NCI-H128 (cell line): Measurements from ENCODE around the gene ATP6V1F.
A peak's percentile ranks its signal among the peaks of the same experiment; 100 is the strongest.

Experiments
- DNase-seq: peaks from one replicate; lab custom pipeline; 2025; ENCODE audit not compliant: unreplicated experiment; lab: John Stamatoyannopoulos, UW

The ATP6V1F gene

DNA sequence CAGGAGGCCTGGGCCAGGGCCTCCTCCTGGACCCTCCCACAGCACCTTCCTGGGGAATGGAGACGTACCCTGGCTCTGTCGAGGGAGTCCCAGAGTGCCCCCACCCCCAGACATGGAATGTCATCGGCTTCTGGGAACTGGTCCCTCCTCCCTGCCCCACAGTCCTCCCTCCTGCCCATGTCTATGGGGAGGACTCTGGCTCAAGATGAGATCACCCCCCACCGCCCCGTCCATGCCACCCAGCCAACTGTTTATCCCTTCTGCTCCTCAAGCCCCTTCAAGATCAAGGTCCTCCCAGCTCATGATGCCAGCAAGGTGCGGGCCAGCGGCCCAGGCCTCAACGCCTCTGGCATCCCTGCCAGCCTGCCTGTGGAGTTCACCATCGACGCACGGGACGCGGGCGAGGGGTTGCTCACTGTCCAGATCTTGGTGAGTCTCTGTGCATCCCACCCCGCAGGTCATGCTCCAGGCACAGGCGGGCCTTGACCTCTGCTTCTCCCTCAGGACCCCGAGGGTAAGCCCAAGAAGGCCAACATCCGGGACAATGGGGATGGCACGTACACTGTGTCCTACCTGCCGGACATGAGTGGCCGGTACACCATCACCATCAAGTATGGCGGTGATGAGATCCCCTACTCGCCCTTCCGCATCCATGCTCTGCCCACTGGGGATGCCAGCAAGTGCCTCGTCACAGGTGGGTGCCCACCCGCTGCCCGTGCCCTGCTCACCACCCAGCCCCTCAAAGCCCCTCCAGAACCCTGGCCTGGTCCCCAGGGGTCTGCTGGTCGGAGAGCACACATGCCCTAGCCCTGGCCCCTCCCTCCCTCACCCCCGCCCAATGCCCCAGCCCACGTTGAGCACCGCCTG, 14.1 kb upstream of the ATP6V1F start:
- no peak for DNase-seq

DNA sequence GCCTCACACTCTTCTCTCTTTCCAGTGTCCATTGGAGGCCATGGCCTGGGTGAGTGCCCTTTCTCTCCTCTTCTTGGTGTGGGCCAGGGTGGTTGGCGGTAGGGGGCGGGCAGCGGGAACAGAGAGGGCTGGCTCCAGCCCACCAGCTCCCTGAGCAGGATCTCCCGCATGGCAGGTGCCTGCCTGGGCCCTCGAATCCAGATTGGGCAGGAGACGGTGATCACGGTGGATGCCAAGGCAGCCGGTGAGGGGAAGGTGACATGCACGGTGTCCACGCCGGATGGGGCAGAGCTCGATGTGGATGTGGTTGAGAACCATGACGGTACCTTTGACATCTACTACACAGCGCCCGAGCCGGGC, 13.5 kb upstream of the ATP6V1F start:
- DNase-seq, result no peak

DNA sequence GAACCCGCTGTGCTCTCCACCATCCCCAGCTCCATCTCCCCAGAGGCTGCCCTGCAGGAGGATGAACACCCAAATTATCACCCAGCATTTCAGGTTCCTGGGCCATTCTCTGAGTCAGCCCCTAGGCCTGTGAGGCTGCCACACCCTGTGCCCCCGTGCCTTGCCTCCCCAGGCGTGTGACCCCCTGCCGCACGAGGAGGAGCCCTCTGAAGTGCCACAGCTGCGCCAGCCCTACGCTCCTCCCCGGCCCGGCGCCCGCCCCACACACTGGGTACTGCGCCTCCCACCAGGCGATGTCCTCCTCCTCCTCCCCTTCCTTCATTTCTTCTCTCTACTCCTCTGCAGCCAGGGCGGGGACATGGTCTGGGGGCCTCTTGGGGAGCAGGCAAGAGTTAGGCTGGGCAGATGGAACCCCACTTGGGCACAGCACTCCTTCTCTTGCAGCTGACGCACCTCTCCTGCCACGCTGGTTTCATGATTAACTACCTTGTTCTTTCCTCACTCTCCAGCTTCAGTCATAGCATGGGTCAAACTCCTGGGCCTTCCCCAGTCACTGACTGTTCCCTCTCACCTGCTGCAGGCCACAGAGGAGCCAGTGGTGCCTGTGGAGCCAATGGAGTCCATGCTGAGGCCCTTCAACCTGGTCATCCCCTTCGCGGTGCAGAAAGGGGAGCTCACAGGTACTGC, 12.7 kb upstream of the ATP6V1F start:
- DNase-seq, result no peak

DNA sequence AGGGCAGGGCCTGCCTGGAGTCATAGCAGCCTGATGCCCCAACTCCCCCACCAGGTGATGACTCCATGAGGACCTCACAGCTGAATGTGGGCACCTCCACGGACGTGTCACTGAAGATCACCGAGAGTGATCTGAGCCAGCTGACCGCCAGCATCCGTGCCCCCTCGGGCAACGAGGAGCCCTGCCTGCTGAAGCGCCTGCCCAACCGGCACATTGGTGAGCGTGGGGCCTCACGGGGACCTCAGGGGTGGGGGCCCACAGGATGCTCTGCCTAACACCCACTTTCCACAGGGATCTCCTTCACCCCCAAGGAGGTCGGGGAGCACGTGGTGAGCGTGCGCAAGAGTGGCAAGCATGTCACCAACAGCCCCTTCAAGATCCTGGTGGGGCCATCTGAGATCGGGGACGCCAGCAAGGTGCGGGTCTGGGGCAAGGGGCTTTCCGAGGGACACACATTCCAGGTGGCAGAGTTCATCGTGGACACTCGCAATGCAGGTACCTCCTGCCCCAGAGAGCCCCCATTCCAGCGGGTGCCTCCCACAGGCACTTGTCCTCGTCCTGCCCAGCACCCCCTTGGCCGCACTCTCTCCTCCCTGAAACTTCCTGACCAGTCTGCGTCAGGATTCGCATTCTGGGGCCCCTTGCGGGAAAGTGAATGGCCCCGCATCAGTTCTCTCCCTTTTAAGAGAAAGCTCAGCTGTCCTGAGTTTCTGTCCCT, 10.0 kb upstream of the ATP6V1F start:
- no peak for DNase-seq

DNA sequence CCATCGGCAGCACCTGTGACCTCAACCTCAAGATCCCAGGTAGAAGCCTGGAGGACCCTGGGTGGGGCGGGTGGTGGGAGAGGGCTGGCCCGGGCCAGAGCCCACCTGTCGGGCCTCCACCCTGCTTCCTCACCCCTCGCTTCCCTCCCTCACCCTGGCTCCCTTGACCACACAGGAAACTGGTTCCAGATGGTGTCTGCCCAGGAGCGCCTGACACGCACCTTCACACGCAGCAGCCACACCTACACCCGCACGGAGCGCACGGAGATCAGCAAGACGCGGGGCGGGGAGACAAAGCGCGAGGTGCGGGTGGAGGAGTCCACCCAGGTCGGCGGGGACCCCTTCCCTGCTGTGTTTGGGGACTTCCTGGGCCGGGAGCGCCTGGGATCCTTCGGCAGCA, 8.9 kb upstream of the ATP6V1F start:
- DNase-seq, result no peak

DNA sequence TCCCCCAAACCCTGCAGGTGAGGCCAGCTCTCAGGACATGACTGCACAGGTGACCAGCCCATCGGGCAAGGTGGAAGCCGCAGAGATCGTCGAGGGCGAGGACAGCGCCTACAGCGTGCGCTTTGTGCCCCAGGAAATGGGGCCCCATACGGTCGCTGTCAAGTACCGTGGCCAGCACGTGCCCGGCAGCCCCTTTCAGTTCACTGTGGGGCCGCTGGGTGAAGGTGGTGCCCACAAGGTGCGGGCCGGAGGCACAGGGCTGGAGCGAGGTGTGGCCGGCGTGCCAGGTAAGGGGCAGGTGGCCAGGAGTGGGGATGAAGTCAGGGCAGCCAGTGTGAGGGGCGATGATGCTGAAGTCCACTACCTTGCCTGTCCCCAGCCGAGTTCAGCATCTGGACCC, 8.3 kb upstream of the ATP6V1F start:
- DNase-seq, result no peak

DNA sequence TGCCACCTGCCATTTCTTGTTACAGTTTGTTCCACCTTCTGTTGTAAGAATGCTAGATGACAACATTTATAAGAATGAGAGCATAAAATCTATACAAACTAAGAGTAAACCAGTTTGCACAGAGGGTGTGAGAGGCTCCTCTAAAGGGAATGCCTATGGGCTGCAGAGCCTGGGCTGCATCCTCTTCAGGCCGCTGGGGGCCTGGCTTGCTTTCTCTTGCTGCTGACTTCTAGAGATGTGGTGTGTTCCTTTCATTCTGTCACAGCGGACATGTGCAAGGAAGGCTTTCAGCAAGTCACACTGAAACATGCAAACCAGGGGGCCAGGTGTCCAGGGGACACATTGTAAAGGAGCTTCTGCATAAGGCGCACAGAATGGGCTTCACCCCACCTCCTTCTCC, 7.1 kb upstream of the ATP6V1F start:
- no peak for DNase-seq

DNA sequence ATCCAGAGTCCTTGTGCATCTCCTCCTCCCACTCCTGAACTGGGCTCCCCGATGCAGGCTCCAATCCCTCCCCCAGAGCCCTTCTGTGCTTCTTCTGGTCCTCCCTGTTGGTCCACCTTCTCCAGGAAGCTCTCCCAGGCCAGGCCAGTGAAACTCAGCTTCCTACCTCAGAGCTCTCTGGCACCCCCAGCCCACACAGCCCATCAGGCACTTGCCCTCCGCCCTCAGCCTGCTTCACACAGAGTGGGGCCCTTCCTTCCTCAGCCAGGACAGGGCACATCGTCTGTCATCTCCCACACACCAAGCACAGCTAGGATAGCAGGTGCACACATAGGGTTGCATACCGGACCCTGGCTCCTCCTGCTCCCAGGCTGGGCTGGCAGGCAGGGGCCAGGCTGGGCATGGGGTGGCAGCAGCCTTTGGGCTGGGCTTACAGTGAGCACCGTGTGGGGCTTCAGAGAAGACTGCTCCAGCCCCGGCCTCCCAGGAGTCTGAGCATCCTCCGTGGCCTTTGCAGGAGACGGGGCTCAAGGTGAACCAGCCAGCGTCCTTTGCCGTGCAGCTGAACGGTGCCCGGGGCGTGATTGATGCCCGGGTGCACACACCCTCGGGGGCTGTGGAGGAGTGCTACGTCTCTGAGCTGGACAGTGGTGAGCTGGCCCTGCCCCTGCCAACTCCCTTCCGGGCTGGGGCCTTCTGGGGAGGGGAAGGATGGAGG, 6.5 kb upstream of the ATP6V1F start:
- DNase-seq, result no peak

DNA sequence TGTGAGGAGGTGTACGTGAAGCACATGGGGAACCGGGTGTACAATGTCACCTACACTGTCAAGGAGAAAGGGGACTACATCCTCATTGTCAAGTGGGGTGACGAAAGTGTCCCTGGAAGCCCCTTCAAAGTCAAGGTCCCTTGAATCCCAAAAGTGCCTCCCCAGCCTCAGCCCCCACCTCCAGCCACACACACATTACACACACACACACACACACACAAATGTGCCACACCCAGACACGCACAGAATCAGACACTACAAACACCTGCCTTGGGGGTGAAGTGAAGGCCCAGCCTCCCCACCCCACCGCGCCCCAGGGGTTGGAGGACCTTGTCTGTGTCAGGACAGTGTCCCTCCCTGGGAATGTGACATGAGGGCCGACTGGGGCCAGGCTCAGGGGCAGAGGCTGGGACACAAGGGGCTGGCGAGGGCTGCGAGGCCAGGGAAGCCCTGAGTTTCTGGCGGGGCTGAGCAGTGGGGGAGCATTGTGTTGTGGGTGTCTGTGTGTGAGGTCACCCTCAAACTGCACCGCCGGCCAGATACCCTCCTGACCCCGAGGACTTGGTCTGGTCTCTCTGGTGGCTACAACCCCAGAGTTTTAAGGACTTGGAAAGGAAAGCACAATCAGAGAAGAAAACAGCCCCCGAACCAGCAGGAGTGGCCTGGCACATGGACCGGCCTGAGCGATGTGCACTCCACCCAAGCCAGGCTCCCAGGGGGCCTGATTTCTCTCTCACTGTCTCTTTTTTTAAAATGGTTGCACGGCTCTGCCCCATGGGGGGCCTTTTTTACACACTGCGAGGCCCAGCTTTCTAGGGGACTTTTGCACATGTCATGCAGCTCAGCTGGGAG, 4.0 kb upstream of the ATP6V1F start:
- no peak for DNase-seq

DNA sequence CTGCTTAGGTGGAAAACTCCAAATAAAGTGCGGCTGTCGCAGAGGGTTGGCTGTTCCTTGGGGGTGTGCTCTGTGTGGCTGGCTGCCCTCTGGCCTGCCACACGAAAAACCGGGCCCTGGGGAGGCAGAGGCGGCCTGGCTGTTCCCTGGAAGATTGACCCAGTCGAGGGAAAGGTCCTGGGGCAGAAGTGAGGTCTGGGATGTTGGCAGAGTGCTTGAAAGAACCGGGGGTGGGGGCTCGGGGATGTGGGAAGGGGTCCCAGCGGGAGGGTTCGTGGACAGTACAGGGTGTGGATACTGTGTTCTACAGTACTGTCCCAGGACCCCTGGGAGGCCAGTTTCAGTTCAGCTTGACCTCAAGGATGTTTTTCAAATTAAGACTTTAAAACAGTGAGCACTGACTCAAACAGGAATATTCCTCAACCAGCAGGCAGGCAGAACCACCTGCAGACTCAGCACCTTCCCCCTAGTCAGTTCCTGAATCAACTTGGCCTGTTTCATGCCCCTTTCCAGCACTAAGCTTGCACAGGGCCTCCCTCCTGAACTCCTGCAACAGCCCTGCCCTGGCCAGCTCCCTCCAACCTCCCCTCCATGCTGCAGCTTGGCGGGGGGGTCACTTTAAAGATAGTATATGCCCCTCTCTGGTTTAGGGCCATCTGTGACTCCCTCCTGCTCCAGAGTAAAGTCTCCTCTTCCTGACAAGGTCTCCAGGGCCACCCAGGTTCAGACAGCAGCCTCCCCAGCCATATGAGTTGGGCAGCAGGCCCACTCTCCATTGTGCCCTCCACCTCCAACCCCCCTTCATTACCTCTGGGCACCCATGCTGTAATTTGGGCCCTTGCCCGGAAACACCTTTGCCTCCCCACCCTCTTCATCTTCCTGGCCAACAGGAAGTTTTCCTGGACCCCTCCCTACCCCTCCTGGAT, 3.2 kb upstream of the ATP6V1F start:
- DNase-seq, result no peak

DNA sequence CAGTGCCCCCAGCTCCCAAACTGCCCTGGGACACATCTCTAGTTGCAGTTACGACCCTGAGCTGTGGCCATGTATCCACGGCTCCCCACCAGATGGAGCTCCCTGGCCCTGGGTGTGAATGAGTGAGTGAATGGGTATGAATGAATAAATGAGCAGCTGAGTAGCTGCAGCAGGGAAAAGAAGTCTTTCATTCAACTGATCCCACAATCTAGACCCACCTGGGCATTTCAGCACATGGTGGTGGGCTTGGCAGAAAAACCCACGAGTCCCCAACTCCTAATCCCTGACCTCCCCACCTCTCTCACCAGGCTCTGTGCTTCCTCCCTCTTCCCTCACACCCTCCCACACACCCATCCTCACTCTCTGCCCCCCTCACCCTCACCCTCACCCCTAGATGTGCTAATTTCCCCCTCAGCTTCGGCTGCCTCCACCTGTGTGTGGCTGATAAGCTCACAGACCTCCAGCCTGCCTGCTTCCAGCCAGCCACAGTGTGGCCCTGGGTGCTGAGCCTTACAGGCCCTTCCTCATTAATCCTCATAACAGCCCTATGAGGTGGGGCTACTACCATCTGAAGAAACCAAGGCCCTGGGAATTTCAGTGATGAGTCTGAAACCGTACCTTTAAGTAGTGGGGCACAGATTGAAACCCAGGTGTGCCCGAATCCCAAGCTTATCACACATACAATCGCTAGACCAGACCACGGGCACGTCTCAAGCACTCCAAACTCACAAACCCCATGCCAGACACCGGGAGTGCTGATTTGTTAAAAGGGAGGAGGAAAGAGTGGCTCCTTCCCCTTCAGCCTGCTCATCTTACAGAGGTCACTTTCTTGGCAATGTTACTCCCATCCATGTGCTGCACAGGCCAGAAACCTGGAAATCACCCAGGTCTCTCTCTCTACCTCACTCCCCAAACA, 2.2 kb upstream of the ATP6V1F start:
- no peak for DNase-seq

DNA sequence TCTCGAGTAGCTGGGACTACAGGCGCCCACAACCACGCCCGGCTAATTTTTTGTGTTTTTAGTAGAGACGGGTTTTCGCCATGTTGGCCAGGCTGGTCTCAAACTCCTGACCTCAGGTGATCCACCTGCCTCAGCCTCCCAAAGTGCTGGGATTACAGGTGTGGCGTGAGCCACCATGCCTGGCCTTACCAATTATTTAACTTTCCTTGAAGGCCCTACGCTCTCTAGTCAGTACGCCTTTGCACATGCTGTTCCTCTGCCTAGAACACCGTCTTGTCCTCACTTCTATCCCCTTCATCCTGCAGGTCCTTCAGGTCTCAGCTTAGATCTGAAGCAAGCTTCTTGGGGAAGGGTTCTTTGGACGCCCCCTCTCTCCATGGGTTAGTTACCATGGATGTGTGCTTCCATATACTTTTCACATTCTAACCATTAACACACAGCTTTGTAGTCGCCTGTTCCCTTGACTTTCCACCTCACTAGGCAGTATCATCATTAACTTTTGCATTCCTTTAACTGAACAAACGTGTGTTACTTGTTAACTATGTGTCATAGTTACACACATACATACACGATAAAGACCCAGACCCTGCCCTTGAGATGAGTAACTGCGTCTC, 592 bp upstream of the ATP6V1F start:
- no peak for DNase-seq

DNA sequence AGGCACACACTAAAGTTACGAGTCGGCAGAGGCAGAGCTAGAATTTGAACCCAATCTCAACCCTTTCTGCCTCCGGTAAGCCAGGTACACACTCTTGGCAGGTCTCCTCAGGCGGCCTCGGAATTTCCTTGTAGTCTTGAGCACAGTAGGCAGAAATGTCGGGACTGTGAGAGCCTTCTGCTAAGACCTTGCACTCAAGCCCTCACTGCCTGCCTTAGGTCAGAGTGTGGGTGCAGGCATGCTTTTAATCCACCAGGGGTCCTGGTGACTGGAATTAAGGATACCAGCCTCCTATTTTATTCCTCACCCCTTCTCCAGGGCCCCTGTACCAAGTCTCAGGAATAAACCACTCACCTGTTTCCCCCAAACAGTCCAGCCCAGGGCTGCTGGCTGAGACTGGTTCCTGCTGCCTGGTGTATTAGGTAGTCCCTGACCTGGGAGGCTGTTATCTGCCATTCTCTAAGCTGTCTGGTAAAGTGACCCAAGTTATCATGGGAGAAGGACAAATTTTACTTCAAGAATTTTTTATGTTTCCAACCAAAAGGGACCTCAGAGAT, 855 bp downstream of the ATP6V1F start:
- peak; percentile 32 for DNase-seq

DNA sequence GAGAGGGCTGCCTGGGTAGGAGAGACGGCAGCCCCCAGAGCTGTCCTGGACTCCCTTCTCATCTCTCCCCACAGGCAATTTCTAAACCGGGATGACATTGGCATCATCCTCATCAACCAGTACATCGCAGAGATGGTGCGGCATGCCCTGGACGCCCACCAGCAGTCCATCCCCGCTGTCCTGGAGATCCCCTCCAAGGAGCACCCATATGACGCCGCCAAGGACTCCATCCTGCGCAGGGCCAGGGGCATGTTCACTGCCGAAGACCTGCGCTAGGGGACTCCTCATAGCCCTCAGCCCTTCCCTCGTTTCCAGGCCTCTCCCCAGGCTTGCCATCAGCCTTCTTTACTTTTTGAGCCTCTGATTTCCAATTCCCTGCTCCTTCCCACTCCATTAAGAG, 2.6 kb downstream of the ATP6V1F start:
- no peak for DNase-seq

DNA sequence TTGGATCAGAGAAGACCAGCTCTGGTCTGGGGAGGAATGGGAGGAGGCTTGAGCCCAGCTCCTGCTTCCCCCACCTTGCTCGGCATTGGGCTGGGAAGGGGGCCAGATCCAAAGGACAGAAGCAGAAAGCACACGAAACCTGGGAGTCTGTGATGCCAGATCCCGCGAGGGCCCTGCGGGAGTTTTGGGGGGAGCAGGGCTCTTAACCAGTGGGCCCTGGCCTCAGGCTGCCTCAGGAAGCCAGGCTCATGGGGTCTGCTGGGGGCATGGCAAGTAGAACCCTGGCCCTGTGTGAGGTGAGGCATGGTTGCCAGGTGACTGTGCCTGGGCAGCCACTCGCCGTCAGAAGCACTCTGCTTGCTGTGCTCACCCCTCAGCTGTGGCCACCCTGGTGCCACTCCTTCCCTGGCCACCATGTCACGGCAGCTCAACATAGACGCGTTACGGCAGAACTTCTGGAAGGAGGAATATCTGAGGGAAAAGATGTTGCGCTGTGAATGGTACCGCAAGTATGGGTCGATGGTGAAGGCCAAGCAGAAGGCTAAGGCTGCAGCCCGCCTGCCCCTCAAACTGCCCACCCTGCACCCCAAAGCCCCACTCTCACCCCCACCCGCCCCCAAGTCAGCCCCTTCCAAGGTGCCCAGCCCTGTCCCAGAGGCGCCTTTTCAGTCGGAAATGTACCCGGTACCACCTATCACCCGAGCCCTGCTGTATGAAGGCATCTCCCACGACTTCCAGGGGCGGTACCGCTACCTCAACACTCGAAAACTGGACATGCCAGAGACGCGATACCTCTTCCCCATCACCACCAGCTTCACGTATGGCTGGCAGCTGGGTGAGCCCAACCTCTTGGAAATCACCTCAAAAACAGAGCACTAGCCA, 3.6 kb downstream of the ATP6V1F start:
- DNase-seq, result no peak

DNA sequence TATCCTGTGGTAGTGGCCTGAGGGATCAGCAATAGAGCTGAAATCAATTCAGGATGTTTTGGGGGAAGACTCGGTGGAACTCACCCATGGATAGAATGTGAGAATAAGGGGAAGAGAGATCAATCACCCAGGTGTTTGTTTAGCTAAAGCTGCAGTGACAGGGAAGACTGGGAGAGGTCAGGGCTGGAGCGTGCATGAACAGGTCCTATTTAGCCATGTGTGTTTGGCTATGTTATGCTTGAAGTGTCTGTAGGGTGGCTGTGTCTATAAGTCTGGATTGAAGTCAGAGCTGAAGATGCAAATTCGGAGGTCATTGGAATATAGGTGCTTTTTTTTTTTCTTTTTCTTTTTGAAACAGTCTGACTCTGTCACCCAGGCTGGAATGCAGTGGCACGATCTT, 4.6 kb downstream of the ATP6V1F start:
- DNase-seq, result no peak
